Measurements from ENCODE around the gene SRSF5. TPM values are rescaled to one million over a fixed set of nuclear protein-coding genes. Genes with fewer than 3 reads are reported as not detected.

Gene SRSF5
- total and polyA plus RNA-seq, 2 of the 8 experiments (the other 6 are each of a cell fraction or from before 2014, with no cell fraction given) = 101 to 238 TPM

DNA sequence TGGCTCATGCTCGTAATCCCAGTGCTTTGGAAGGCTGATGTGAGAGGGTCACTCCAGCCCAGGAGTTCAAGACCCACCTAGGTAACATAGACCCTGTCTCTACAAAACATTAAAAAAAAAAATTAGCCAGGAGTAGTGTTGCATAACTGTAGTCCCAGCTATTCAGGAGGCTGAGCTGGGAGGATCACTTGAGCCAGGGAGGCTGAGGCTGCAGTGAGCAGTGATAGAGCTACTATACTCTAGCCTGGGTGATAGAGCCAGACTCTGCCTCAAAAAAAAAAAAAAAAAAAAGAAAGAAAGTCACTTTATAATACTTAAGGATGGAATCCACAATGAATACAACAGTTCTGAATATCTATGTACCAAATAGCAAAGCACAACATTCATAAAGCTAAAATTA lies 40.2 kb downstream of the SRSF5 start:
- no peaks in the 10 kb centered on the region for H4K20me1 ChIP-seq (replicated peaks in 1 of 2; ENCODE audit: control insufficient read depth in 1 of 2, insufficient read depth in 2 of 2, low read length in 2 of 2)
- H3K4ac ChIP-seq (replicated peaks; ENCODE audit: insufficient read length, low read depth, low read length) = no peak overlapping the region
- no peak overlapping the region for H3K14ac ChIP-seq (ENCODE audit: insufficient read length)
- no peak overlapping the region for H2BK12ac ChIP-seq (ENCODE audit: low read depth, low read length)
- CTCF ChIA-PET (ENCODE audit: partially characterized antibody) = interaction anchor here (1.0 to 3.6 kb wide), 3 partner anchors 34 to 233 kb away, joined by 4 to 17 read pairs (median 8); partner anchors contain the start of gene CCDC177
- no peak overlapping the region for H3K56ac ChIP-seq (replicated peaks; ENCODE audit: insufficient read length, low read depth, low read length)
- no peak overlapping the region for H3K23ac ChIP-seq (ENCODE audit: insufficient read length)
- H3K36me3 ChIP-seq (ENCODE audit: control insufficient read depth in 2 of 4, insufficient read depth in 4 of 4, low read length in 3 of 4) = no peaks in the 10 kb centered on the region
- no peak overlapping the region for H2BK5ac ChIP-seq (ENCODE audit: low read depth, low read length)
- POLR2A ChIA-PET (ENCODE audit: partially characterized antibody) = interaction anchor here (0.7 to 0.9 kb wide), 3 partner anchors 39 to 221 kb away, joined by 3 to 4 read pairs (median 3); partner anchors contain the start of gene SRSF5
- H3K4me3 ChIP-seq (ENCODE audit: extremely low read depth in 1 of 4, insufficient read depth in 2 of 4, low read depth in 3 of 4, low read length in 4 of 4) = no peak overlapping the region
- H3K27ac ChIP-seq (ENCODE audit: low read depth, low read length) = no peak overlapping the region
- H4K5ac ChIP-seq (ENCODE audit: insufficient read length, low read depth, low read length) = no peak overlapping the region
- TF ChIP-seq, protein P1, sequence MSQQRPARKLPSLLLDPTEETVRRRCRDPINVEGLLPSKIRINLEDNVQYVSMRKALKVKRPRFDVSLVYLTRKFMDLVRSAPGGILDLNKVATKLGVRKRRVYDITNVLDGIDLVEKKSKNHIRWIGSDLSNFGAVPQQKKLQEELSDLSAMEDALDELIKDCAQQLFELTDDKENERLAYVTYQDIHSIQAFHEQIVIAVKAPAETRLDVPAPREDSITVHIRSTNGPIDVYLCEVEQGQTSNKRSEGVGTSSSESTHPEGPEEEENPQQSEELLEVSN (IDR thresholded peaks at IDR 0.05) = no peak
- no peak for TF ChIP-seq TBP (IDR thresholded peaks at IDR 0.05; ENCODE audit: low read depth, low read length)
- no peaks in the 10 kb centered on the region for H3K9me3 ChIP-seq (ENCODE audit: insufficient read depth in 2 of 2, low read depth in 1 of 2, low read length in 1 of 2)
- no peak overlapping the region for H2BK15ac ChIP-seq (ENCODE audit: low read length)
- H3K79me2 ChIP-seq (ENCODE audit: control insufficient read depth in 1 of 2, insufficient read depth in 2 of 2, low read length in 2 of 2) = no peaks in the 10 kb centered on the region
- H3K4me2 ChIP-seq (ENCODE audit: insufficient read depth in 1 of 2, low read depth in 2 of 2, low read length in 2 of 2) = no peak overlapping the region
- no peak overlapping the region for H2BK20ac ChIP-seq (ENCODE audit: low read length)
- no peaks in the 10 kb centered on the region for H3K79me1 ChIP-seq (ENCODE audit: low read depth, low read length)
- H3K27me3 ChIP-seq (replicated peaks in 1 of 4; ENCODE audit: control insufficient read depth in 3 of 4, extremely low read depth in 1 of 4, insufficient read depth in 3 of 4, low read length in 3 of 4) = no peaks in the 10 kb centered on the region
- no peak overlapping the region for H3K18ac ChIP-seq (ENCODE audit: extremely low read depth, low read length)
- H2AFZ ChIP-seq (ENCODE audit: low read length) = no peak overlapping the region
- no peak overlapping the region for H2AK5ac ChIP-seq (ENCODE audit: low read depth, low read length)
- peaks cover 0 to 4% (median 0%) of the 10 kb centered on the region in 4 experiments; a peak in 1 of 7 replicates for H3K4me1 ChIP-seq (replicated peaks in 1 of 4; ENCODE audit: control insufficient read depth in 3 of 4, insufficient read depth in 4 of 4, low read length in 3 of 4)
- no peak overlapping the region for H2BK120ac ChIP-seq (replicated peaks; ENCODE audit: low read depth, low read length)
- FAIRE-seq (no peak), DNase-seq (ENCODE audit: low read depth in 1 of 2, low spot score in 2 of 2) (no peak)
- H4K91ac ChIP-seq (replicated peaks; ENCODE audit: insufficient read length, low read length) = no peak overlapping the region
- H3K23me2 ChIP-seq (ENCODE audit: low read depth, low read length) = no peaks in the 10 kb centered on the region
- WGBS, 2 experiments (ENCODE audit: extremely low coverage in 1 of 2, insufficient coverage in 1 of 2, insufficient read length in 1 of 2, insufficient replicate concordance in 2 of 2, low coverage in 1 of 2, low lambda C conversion rate in 2 of 2, missing lambda C conversion rate in 1 of 2) = 100% methylated on average over 1 of the region's 1 CpG; no CpG with 5 or more reads in 1 of the 2 experiments
- no peak overlapping the region for H3K9ac ChIP-seq (replicated peaks in 1 of 4; ENCODE audit: extremely low read depth in 1 of 4, low read depth in 3 of 4, low read length in 3 of 4)
- H4K8ac ChIP-seq (ENCODE audit: extremely low read depth, insufficient read depth, low read length) = no peak overlapping the region

All from H1 (cell line).